K562 (cell line): Measurements from ENCODE around the gene C3. TPM values are rescaled to one million over a fixed set of nuclear protein-coding genes. Genes with fewer than 3 reads are reported as not detected.
A peak's percentile ranks its signal among the peaks of the same experiment; 100 is the strongest.

Source experiments
- E2F6 ChIP-seq, 2 experiments: IDR thresholded peaks; 2 replicates each; pipeline ENCODE4 v1.6.1; 2011; ENCODE audit warnings: borderline replicate concordance in 1 of 2, control low read depth in 1 of 2, low read depth in 1 of 2, low read length in 1 of 2, mild to moderate bottlenecking in 1 of 2, mixed read lengths in 1 of 2, moderate library complexity in 1 of 2; ENCODE audit not compliant: insufficient read depth in 1 of 2, insufficient read length in 1 of 2, poor library complexity in 1 of 2, severe bottlenecking in 1 of 2; ENCODE audit errors: extremely low read depth in 1 of 2
- GATAD2A ChIP-seq: fragments of 450-650 bp; IDR thresholded peaks from 2 replicates; pipeline ENCODE4 v1.6.1; 2017
- HIVEP1 ChIP-seq: fragments of 250-450 bp; sonication (Bioruptor Pico); IDR thresholded peaks from 2 replicates; pipeline ENCODE4 v1.4.0; 2020; ENCODE audit warnings: mild to moderate bottlenecking
- JUND ChIP-seq, 2 experiments: IDR thresholded peaks; 2 replicates in 1 of 2; 3 replicates in 1 of 2; pipeline ENCODE4 v1.6.1; 2011; ENCODE audit warnings: borderline replicate concordance in 2 of 2, low read depth in 2 of 2, low read length in 2 of 2, improper control_type of control experiment in 1 of 2, missing biosample characterization in 1 of 2, missing genetic modification characterization in 1 of 2, missing genetic modification reagents in 1 of 2
- NCOR1 ChIP-seq: fragments of 450-650 bp; IDR thresholded peaks from 2 replicates; pipeline ENCODE4 v1.6.1; 2016; ENCODE audit warnings: mild to moderate bottlenecking, moderate library complexity
- NONO ChIP-seq, 2 experiments: fragments of 200-400 bp in 1 of 2; fragments of 450-650 bp in 1 of 2; formaldehyde crosslinking in 1 of 2; IDR thresholded peaks; 2 replicates each; pipeline ENCODE4 v1.6.1; 2017; ENCODE audit warnings: low read depth in 2 of 2, mild to moderate bottlenecking in 2 of 2, moderate library complexity in 2 of 2, low read length in 1 of 2
- POLR2AphosphoS5 ChIP-seq: IDR thresholded peaks from 2 replicates; pipeline ENCODE4 v1.6.1; 2011; ENCODE audit warnings: mild to moderate bottlenecking, low read depth, low read length, moderate library complexity; ENCODE audit not compliant: control insufficient read depth, insufficient read depth
- POLR2B ChIP-seq: fragments of 450-650 bp; IDR thresholded peaks from 2 replicates; pipeline ENCODE4 v1.6.1; 2018; ENCODE audit warnings: low read depth; ENCODE audit not compliant: partially characterized antibody
- POLR2H ChIP-seq: IDR thresholded peaks from 2 replicates; pipeline ENCODE4 v1.6.1; 2016; ENCODE audit warnings: missing genetic modification characterization, low read depth, mild to moderate bottlenecking, control low read depth, missing compliant biosample characterization, moderate library complexity
- PTBP1 ChIP-seq: fragments of 200-400 bp; formaldehyde crosslinking; IDR thresholded peaks from 2 replicates; pipeline ENCODE4 v1.6.1; 2017; ENCODE audit warnings: low read depth, low read length
- RAD51 ChIP-seq: fragments of 450-650 bp; IDR thresholded peaks from 2 replicates; pipeline ENCODE4 v1.7.1; 2016; ENCODE audit warnings: low read depth, mild to moderate bottlenecking, borderline replicate concordance
- RBM17 ChIP-seq: fragments of 200-400 bp; formaldehyde crosslinking; IDR thresholded peaks from 2 replicates; pipeline ENCODE4 v1.6.1; 2017; ENCODE audit warnings: low read depth, mild to moderate bottlenecking, low read length, borderline replicate concordance
- SMC3 ChIP-seq: conservative IDR thresholded peaks from 2 replicates; pipeline ENCODE4 v1.6.1; 2011; ENCODE audit warnings: low read depth, low read length, improper control_type of control experiment; ENCODE audit not compliant: insufficient read depth
- TCF7 ChIP-seq: sonication (generic); IDR thresholded peaks from 2 replicates; pipeline ENCODE4 v1.6.1; 2016; ENCODE audit warnings: antibody characterized with exemption, borderline replicate concordance
- TCFL5 ChIP-seq: fragments of 250-450 bp; sonication (Bioruptor Pico); conservative IDR thresholded peaks from 2 replicates; pipeline ENCODE4 v1.6.1; 2021; ENCODE audit warnings: mild to moderate bottlenecking, moderate library complexity, matching md5 sums
- ZKSCAN8 ChIP-seq: fragments of 200-800 bp; sonication (Bioruptor generic); IDR thresholded peaks from 2 replicates; pipeline ENCODE4 v1.6.1; 2016; ENCODE audit warnings: missing genetic modification characterization, missing compliant biosample characterization
- ZNF589 ChIP-seq: fragments of 200-800 bp; sonication (Bioruptor generic); IDR thresholded peaks from 2 replicates; pipeline ENCODE4 v1.6.1; 2016; ENCODE audit warnings: low read depth, missing genetic modification characterization, missing compliant biosample characterization
- polyA plus RNA-seq, 8 experiments: library from polyadenylated mRNA; depleted of rRNA in 4 of 8; stranded (reverse) in 5 of 8; unstranded in 3 of 8; fragments of >200 nt; fragmentation: Nextera tagmentation in 2 of 8; fragmentation: Illumina TruSeq in 1 of 8; extraction: Ambion mirVana in 2 of 8; extraction: Trizol in 1 of 8; gene quantifications; 2 replicates each; pipeline versions ENCODE4 v1.2.1 to v1.2.3, GENCODE V29; 2011 to 2014; ENCODE audit warnings: inconsistent platforms in 1 of 8, missing spikeins in 1 of 8
- total RNA-seq, 7 experiments: library from RNA; depleted of rRNA in 6 of 7; stranded (reverse); fragments of >200 nt in 6 of 7; fragmentation: Illumina TruSeq in 2 of 7; extraction: Trizol in 2 of 7; gene quantifications; 2 replicates each; pipeline versions ENCODE4 v1.2.1 to v1.2.3, GENCODE V29; 2011 to 2021; ENCODE audit warnings: low replicate concordance in 1 of 7
- TF ChIP-seq, protein P1 (sequence below): sonication (generic); formaldehyde crosslinking; IDR thresholded peaks from 2 replicates; pipeline ENCODE4 v1.8.0; 2022; ENCODE audit warnings: mild to moderate bottlenecking, missing genetic modification reagents
- TF ChIP-seq, protein P2 (sequence below): fragments of 450-650 bp; IDR thresholded peaks from 2 replicates; pipeline ENCODE4 v1.6.1; 2016

C3 gene
- total and polyA plus RNA-seq, 9 of the 15 experiments (the other 6 are each of a cell fraction or from before 2014, with no cell fraction given): 0.59 to 10.6 (median 2.2) TPM

DNA sequence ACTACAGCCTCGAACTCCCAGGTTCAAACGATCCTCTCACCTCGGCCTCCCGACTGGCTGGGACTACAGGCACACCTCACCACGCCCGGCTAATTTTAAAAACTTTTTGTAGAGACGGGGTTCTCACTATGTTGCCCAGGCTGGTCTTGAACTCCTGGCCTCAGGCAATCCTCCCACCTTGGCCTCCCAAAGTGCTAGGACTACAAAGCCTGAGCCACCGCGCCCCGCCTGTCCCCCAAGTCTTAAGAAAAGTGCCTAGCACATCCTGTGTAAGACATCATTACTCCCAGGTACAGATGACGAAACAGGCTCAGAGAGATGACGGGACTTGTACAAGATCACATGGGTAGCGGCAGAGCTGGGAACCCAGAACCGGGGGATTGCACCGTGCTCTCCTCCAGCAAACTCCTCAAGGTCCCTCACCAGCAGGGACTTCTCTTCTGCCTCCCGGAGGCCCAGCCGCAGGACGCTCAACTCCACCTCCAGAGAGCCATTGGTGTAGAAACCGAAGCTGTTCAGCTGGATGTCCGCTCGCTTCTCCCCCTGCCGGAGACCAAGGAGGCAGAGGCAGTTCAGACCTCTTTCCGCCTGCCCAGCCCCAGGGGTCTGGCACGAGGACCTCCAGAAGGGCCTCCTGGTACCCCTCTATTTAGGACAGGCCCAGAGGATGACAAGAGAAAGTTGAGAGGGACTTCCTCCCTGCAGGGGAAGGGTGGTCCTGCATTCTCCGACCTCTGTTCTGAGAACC is 15.9 kb upstream of the C3 start (continued):
- TF ChIP-seq, protein P1, sequence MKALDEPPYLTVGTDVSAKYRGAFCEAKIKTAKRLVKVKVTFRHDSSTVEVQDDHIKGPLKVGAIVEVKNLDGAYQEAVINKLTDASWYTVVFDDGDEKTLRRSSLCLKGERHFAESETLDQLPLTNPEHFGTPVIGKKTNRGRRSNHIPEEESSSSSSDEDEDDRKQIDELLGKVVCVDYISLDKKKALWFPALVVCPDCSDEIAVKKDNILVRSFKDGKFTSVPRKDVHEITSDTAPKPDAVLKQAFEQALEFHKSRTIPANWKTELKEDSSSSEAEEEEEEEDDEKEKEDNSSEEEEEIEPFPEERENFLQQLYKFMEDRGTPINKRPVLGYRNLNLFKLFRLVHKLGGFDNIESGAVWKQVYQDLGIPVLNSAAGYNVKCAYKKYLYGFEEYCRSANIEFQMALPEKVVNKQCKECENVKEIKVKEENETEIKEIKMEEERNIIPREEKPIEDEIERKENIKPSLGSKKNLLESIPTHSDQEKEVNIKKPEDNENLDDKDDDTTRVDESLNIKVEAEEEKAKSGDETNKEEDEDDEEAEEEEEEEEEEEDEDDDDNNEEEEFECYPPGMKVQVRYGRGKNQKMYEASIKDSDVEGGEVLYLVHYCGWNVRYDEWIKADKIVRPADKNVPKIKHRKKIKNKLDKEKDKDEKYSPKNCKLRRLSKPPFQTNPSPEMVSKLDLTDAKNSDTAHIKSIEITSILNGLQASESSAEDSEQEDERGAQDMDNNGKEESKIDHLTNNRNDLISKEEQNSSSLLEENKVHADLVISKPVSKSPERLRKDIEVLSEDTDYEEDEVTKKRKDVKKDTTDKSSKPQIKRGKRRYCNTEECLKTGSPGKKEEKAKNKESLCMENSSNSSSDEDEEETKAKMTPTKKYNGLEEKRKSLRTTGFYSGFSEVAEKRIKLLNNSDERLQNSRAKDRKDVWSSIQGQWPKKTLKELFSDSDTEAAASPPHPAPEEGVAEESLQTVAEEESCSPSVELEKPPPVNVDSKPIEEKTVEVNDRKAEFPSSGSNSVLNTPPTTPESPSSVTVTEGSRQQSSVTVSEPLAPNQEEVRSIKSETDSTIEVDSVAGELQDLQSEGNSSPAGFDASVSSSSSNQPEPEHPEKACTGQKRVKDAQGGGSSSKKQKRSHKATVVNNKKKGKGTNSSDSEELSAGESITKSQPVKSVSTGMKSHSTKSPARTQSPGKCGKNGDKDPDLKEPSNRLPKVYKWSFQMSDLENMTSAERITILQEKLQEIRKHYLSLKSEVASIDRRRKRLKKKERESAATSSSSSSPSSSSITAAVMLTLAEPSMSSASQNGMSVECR (CRISPR knock-in tag): peak; percentile 84
- TF ChIP-seq NONO (IDR thresholded peaks at IDR 0.05; ENCODE audit: low read depth in 2 of 2, low read length in 1 of 2) (0 out of 4 replicates have a peak, but pooled peaks of 1 of the 2 experiments have one; percentile 62), POLR2H (tag) (peak; percentile 34; the same call in 1 of the 2 replicates), HIVEP1 (CRISPR knock-in tag) (no peak), NCOR1 (no peak), TCF7 (no peak), E2F6 (IDR thresholded peaks at IDR 0.05; ENCODE audit: borderline replicate concordance in 1 of 2, extremely low read depth in 1 of 2, insufficient read depth in 1 of 2, insufficient read length in 1 of 2, low read depth in 1 of 2, low read length in 1 of 2, poor library complexity in 1 of 2, severe bottlenecking in 1 of 2) (peak in 1 of 2 experiments; percentile 49), ZNF589 (CRISPR knock-in tag) (no peak), GATAD2A (peak; percentile 43; the same call in 1 of the 2 replicates), RBM17 (no peak), JUND (IDR thresholded peaks at IDR 0.05; ENCODE audit: borderline replicate concordance, low read depth, low read length) (peak; percentile 39; the same call in 1 of the 2 replicates), JUND (tag; IDR thresholded peaks at IDR 0.05; ENCODE audit: borderline replicate concordance, low read depth, low read length) (peak; percentile 56; the same call in 1 of the 3 replicates), TCFL5 (CRISPR knock-in tag) (no peak), POLR2B (peak; percentile 46), ZKSCAN8 (no peak), PTBP1 (no peak), RAD51 (peak; percentile 65), SMC3 (0 out of 2 replicates have a peak, but pooled peaks have one; percentile 38), POLR2AphosphoS5 (peak; percentile 60)
- TF ChIP-seq, protein P2, sequence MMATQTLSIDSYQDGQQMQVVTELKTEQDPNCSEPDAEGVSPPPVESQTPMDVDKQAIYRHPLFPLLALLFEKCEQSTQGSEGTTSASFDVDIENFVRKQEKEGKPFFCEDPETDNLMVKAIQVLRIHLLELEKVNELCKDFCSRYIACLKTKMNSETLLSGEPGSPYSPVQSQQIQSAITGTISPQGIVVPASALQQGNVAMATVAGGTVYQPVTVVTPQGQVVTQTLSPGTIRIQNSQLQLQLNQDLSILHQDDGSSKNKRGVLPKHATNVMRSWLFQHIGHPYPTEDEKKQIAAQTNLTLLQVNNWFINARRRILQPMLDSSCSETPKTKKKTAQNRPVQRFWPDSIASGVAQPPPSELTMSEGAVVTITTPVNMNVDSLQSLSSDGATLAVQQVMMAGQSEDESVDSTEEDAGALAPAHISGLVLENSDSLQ: 0 out of 2 replicates have a peak, but pooled peaks have one; percentile 12
